ENCODE data around the gene FRG2B.
"Not testable (repeated sequence)": the region's sequence is repeated elsewhere in the genome, so short reads cannot be mapped to it uniquely, and the experiment has no call there.

Gene FRG2B

GRCh38 chr10:133611079-133611478 is 15.5 kb downstream of the FRG2B start:
- no peak for TF ChIP-seq CTCF (IDR thresholded peaks at IDR 0.05; ENCODE audit: low read depth, low read length)
- Histone ChIP-seq H3K36me3 (no peaks in the 10 kb centered on the region), H3K27me3 (ENCODE audit: insufficient read depth, low read depth, severe bottlenecking) (no peaks in the 10 kb centered on the region), H3K4me3 (ENCODE audit: low read depth, low read length) (no peak overlapping the region), H3K27ac (no peak overlapping the region), H3K9me3 (ENCODE audit: severe bottlenecking) (peaks cover 11% of the 10 kb centered on the region)
- no peak for DNase-seq

GRCh38 chr10:133608855-133609254 is 17.7 kb downstream of the FRG2B start:
- H3K36me3 ChIP-seq = no peaks in the 10 kb centered on the region
- DNase-seq = no peak
- H3K27me3 ChIP-seq (ENCODE audit: insufficient read depth, low read depth, severe bottlenecking) = no peaks in the 10 kb centered on the region
- H3K27ac ChIP-seq = no peak overlapping the region
- H3K4me3 ChIP-seq (ENCODE audit: low read depth, low read length) = no peak overlapping the region
- TF ChIP-seq CTCF (IDR thresholded peaks at IDR 0.05; ENCODE audit: low read depth, low read length) = peak; percentile 43; the same call in 1 of the 2 replicates
- peaks cover 18% of the 10 kb centered on the region for H3K9me3 ChIP-seq (ENCODE audit: severe bottlenecking)

- not testable (repeated sequence) for H3K27me3 ChIP-seq (ENCODE audit: insufficient read depth, low read depth, severe bottlenecking); DNase-seq; H3K36me3 ChIP-seq; H3K4me3 ChIP-seq (ENCODE audit: low read depth, low read length); H3K27ac ChIP-seq
- H3K9me3 ChIP-seq (ENCODE audit: severe bottlenecking) = peaks cover 21% of the 10 kb centered on the region
Observed at GRCh38 chr10:133603434-133603833, 23.2 kb downstream of the FRG2B start.

GRCh38 chr10:133600657-133601056 is 25.9 kb downstream of the FRG2B start:
- H3K4me3 ChIP-seq (ENCODE audit: low read depth, low read length) = no peak overlapping the region
- no peak for DNase-seq
- H3K27ac ChIP-seq = no peak overlapping the region
- no peaks in the 10 kb centered on the region for H3K27me3 ChIP-seq (ENCODE audit: insufficient read depth, low read depth, severe bottlenecking)
- H3K9me3 ChIP-seq (ENCODE audit: severe bottlenecking) = peaks cover 6% of the 10 kb centered on the region
- H3K36me3 ChIP-seq = no peaks in the 10 kb centered on the region
- no peak for TF ChIP-seq CTCF (IDR thresholded peaks at IDR 0.05; ENCODE audit: low read depth, low read length)

- not testable (repeated sequence) for H3K9me3 ChIP-seq (ENCODE audit: severe bottlenecking); DNase-seq; H3K36me3 ChIP-seq; H3K27ac ChIP-seq; H3K27me3 ChIP-seq (ENCODE audit: insufficient read depth, low read depth, severe bottlenecking); H3K4me3 ChIP-seq (ENCODE audit: low read depth, low read length)
Observed at GRCh38 chr10:133599869-133600268, 26.7 kb downstream of the FRG2B start.

- no peak for DNase-seq
- no peak for TF ChIP-seq CTCF (IDR thresholded peaks at IDR 0.05; ENCODE audit: low read depth, low read length)
- H3K9me3 ChIP-seq (ENCODE audit: severe bottlenecking) = no peaks in the 10 kb centered on the region
Observed at GRCh38 chr10:133592716-133593115, 33.9 kb downstream of the FRG2B start.

GRCh38 chr10:133590970-133591359 is 35.6 kb downstream of the FRG2B start:
- DNase-seq = no peak
- Histone ChIP-seq H3K36me3 (no peaks in the 10 kb centered on the region), H3K9me3 (ENCODE audit: severe bottlenecking) (no peaks in the 10 kb centered on the region), H3K27ac (no peak overlapping the region), H3K4me3 (ENCODE audit: low read depth, low read length) (no peak overlapping the region), H3K27me3 (ENCODE audit: insufficient read depth, low read depth, severe bottlenecking) (no peaks in the 10 kb centered on the region)
- no peak for TF ChIP-seq CTCF (IDR thresholded peaks at IDR 0.05; ENCODE audit: low read depth, low read length)

More at GRCh38 chr10:133592716-133593115, 33.9 kb downstream of the FRG2B start:
- Histone ChIP-seq H3K27me3 (ENCODE audit: insufficient read depth, low read depth, severe bottlenecking) (no peaks in the 10 kb centered on the region), H3K27ac (no peak overlapping the region), H3K36me3 (no peaks in the 10 kb centered on the region), H3K4me3 (ENCODE audit: low read depth, low read length) (no peak overlapping the region)

All from WERI-Rb-1 (cell line).